Measurements from ENCODE around the gene PDLIM4. TPM values are rescaled to one million over a fixed set of nuclear protein-coding genes. Genes with fewer than 3 reads are reported as not detected.
A peak's percentile ranks its signal among the peaks of the same experiment; 100 is the strongest.

Gene PDLIM4
- total RNA-seq, 2 experiments from 2014 or later, result 0.21 to 0.23 TPM

- no peaks in the 10 kb centered on the region for H3K36me3 Mint-ChIP-seq (ENCODE audit: low read depth)
- POLR2A ChIA-PET, result no interaction called here
- intact Hi-C loops (cut with DNase I, micrococcal nuclease), result no loop called here
- DNase-seq (peak; percentile 1), ATAC-seq (no peak)
- no peak overlapping the region for H3K27ac Mint-ChIP-seq
- H3K9me3 Mint-ChIP-seq (ENCODE audit: low read depth), result no peaks in the 10 kb centered on the region
- H3K27me3 Mint-ChIP-seq, result peaks cover 6% of the 10 kb centered on the region
- CTCF ChIA-PET, result interaction anchor here (7.9 kb wide), 1 partner anchor 16 kb away, joined by 48 read pairs; no protein-coding TSS in a partner anchor
- H3K4me3 Mint-ChIP-seq, result no peak overlapping the region
- no peaks in the 10 kb centered on the region for H3K4me1 Mint-ChIP-seq
Observed at GRCh38 chr5:132254321-132254977, 3.0 kb upstream of the PDLIM4 start.

- POLR2A ChIA-PET, result no interaction called here
- DNase-seq, result peak; percentile 1
- no peaks in the 10 kb centered on the region for H3K36me3 Mint-ChIP-seq (ENCODE audit: low read depth)
- H3K9me3 Mint-ChIP-seq (ENCODE audit: low read depth), result no peaks in the 10 kb centered on the region
- peaks cover 12% of the 10 kb centered on the region for H3K4me1 Mint-ChIP-seq
- no peak overlapping the region for H3K27ac Mint-ChIP-seq
- H3K27me3 Mint-ChIP-seq, result peaks cover 6% of the 10 kb centered on the region
- intact Hi-C loops (cut with DNase I, micrococcal nuclease), result no loop called here
- no peak overlapping the region for H3K4me3 Mint-ChIP-seq
- no peak for ATAC-seq
- CTCF ChIA-PET, result interaction anchor here (0.6 to 7.9 kb wide), 2 partner anchors 18 to 348 kb away, joined by 3 to 48 read pairs; no protein-coding TSS in a partner anchor
Observed at GRCh38 chr5:132256086-132256782, 1.3 kb upstream of the PDLIM4 start.

DNA sequence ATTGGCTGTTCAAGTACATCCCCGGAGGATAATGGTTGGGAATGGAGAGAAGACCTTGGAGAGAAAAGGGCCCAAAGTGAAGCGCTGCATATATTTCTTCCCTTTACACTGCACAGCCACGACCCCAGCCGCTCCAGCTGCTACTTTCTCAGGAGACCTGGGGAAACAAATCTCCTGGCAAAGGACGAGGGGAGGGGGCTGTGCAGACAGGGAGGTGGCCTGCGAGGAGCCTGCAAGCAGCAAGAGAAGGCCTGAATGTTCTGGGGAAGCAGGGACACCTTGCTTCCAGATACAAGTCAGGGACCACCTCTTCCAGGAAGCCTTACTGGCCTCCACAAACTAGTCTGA lies 739 bp upstream of the PDLIM4 start:
- H3K4me1 Mint-ChIP-seq, result peaks cover 12% of the 10 kb centered on the region
- H3K36me3 Mint-ChIP-seq (ENCODE audit: low read depth), result no peaks in the 10 kb centered on the region
- intact Hi-C loops (cut with DNase I, micrococcal nuclease), result no loop called here
- POLR2A ChIA-PET, result no interaction called here
- no peak overlapping the region for H3K27ac Mint-ChIP-seq
- H3K27me3 Mint-ChIP-seq, result peaks cover 6% of the 10 kb centered on the region
- no peak overlapping the region for H3K4me3 Mint-ChIP-seq
- no peaks in the 10 kb centered on the region for H3K9me3 Mint-ChIP-seq (ENCODE audit: low read depth)
- DNase-seq, result peak; percentile 3
- CTCF ChIA-PET, result interaction anchor here (7.9 kb wide), 1 partner anchor 18 kb away, joined by 48 read pairs; no protein-coding TSS in a partner anchor
- no peak for ATAC-seq

- ChIA-PET CTCF (no interaction called here), POLR2A (no interaction called here)
- DNase-seq (peak; percentile 4), ATAC-seq (no peak)
- intact Hi-C loops (cut with DNase I, micrococcal nuclease), result no loop called here
- H3K4me1 Mint-ChIP-seq, result peaks cover 15% of the 10 kb centered on the region
- H3K36me3 Mint-ChIP-seq (ENCODE audit: low read depth), result no peaks in the 10 kb centered on the region
- no peak overlapping the region for H3K27ac Mint-ChIP-seq
- no peaks in the 10 kb centered on the region for H3K9me3 Mint-ChIP-seq (ENCODE audit: low read depth)
- peaks cover 6% of the 10 kb centered on the region for H3K27me3 Mint-ChIP-seq
- no peak overlapping the region for H3K4me3 Mint-ChIP-seq
Observed at GRCh38 chr5:132258102-132259068, 889 bp downstream of the PDLIM4 start.

GRCh38 chr5:132259069-132259851 lies 1.8 kb downstream of the PDLIM4 start:
- ChIA-PET POLR2A (no interaction called here), CTCF (interaction anchor here (0.6 to 1.2 kb wide), 2 partner anchors 16 to 66 kb away, joined by 5 to 6 read pairs; no protein-coding TSS in a partner anchor)
- peaks cover 22% of the 10 kb centered on the region for H3K4me1 Mint-ChIP-seq
- no peaks in the 10 kb centered on the region for H3K9me3 Mint-ChIP-seq (ENCODE audit: low read depth)
- no peak overlapping the region for H3K4me3 Mint-ChIP-seq
- ATAC-seq (no peak), DNase-seq (peak; percentile 3)
- no peaks in the 10 kb centered on the region for H3K36me3 Mint-ChIP-seq (ENCODE audit: low read depth)
- intact Hi-C loops (cut with DNase I, micrococcal nuclease), result no loop called here
- no peak overlapping the region for H3K27ac Mint-ChIP-seq
- peaks cover 6% of the 10 kb centered on the region for H3K27me3 Mint-ChIP-seq

DNA sequence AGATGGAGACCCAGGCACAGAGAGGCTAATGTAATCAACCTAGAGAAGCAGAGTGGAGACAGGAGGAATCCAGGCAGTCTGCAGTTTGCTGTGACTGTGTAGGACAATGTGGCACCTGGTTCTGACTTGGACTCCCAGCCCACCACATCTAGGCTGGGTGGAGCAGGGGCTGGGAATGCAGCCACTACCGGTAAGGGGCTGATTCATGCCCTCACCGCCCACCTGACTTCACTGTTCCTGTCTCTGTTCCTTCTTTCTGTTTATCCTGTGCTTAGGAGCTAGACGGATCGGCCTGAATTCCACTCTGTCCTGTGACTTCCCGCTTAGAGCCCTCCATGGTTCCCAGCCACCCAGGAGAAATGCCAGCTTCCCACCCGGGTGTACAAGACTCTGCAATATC lies 2.6 kb downstream of the PDLIM4 start:
- ChIA-PET CTCF (interaction anchor here (0.5 to 1.2 kb wide), 2 partner anchors 15 to 339 kb away, joined by 3 to 5 read pairs; no protein-coding TSS in a partner anchor), POLR2A (no interaction called here)

DNA sequence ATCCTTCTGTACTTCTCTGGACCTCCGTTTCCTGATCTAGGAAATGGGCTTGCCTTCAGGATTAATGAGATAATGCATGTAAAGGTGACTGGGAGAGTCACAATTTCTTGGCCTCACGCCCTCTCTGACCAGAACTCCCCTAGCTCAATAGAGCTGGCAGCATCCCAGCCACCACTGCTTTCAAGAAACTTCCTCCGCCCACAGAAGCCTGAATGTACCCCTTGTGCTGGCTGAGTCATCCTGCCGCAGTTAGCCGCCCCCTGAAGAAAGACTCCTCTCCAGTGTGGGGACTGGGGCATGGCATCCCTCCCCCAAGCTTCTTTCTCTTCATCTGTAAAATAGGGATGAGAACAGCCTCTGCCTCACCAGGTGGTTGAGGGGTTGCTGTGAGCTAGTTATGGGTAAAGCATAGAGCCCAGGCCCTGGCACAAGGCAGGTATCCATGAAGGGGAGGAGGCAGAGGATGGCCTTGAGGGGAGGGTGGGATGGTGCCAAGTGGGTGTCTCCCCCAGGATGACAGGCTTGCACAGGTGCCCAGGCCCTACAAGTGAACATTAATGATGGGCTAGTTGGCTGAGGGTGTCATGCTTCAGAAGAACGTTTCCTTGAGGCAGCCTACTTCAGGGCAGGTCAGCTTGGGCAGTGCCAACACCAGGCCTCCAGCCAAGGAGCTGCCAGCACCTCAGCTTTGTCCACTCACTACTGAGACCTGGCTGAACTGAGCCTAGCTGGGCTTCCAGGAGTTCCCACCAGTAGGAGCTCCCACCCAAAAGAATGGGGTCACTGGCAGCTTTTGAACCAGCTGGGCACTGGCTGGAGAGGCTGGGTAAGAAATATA lies 3.4 kb downstream of the PDLIM4 start:
- Mint-ChIP-seq H3K27ac (no peak overlapping the region), H3K4me3 (no peak overlapping the region), H3K27me3 (peaks cover 6% of the 10 kb centered on the region), H3K36me3 (ENCODE audit: low read depth) (no peaks in the 10 kb centered on the region), H3K4me1 (peaks cover 27% of the 10 kb centered on the region), H3K9me3 (ENCODE audit: low read depth) (no peaks in the 10 kb centered on the region)
- DNase-seq, result peak; percentile 65
- intact Hi-C loops (cut with DNase I, micrococcal nuclease), result no loop called here
- POLR2A ChIA-PET, result interaction anchor here (0.6 to 0.9 kb wide), 2 partner anchors 10 to 62 kb away, joined by 3 read pairs; no protein-coding TSS in a partner anchor
- ATAC-seq, result peak; percentile 63
- CTCF ChIA-PET, result interaction anchor here (1.1 to 1.6 kb wide), 4 partner anchors 14 to 240 kb away, joined by 4 to 5 read pairs (median 4); no protein-coding TSS in a partner anchor

More for the DNA sequence above, 2.6 kb downstream of the PDLIM4 start:
- H3K27me3 Mint-ChIP-seq, result peaks cover 6% of the 10 kb centered on the region
- H3K27ac Mint-ChIP-seq, result no peak overlapping the region
- no peak overlapping the region for H3K4me3 Mint-ChIP-seq
- no peaks in the 10 kb centered on the region for H3K9me3 Mint-ChIP-seq (ENCODE audit: low read depth)
- no peaks in the 10 kb centered on the region for H3K36me3 Mint-ChIP-seq (ENCODE audit: low read depth)
- ATAC-seq (peak; percentile 34), DNase-seq (peak; percentile 33)
- intact Hi-C loops (cut with DNase I, micrococcal nuclease), result no loop called here
- peaks cover 27% of the 10 kb centered on the region for H3K4me1 Mint-ChIP-seq

DNA sequence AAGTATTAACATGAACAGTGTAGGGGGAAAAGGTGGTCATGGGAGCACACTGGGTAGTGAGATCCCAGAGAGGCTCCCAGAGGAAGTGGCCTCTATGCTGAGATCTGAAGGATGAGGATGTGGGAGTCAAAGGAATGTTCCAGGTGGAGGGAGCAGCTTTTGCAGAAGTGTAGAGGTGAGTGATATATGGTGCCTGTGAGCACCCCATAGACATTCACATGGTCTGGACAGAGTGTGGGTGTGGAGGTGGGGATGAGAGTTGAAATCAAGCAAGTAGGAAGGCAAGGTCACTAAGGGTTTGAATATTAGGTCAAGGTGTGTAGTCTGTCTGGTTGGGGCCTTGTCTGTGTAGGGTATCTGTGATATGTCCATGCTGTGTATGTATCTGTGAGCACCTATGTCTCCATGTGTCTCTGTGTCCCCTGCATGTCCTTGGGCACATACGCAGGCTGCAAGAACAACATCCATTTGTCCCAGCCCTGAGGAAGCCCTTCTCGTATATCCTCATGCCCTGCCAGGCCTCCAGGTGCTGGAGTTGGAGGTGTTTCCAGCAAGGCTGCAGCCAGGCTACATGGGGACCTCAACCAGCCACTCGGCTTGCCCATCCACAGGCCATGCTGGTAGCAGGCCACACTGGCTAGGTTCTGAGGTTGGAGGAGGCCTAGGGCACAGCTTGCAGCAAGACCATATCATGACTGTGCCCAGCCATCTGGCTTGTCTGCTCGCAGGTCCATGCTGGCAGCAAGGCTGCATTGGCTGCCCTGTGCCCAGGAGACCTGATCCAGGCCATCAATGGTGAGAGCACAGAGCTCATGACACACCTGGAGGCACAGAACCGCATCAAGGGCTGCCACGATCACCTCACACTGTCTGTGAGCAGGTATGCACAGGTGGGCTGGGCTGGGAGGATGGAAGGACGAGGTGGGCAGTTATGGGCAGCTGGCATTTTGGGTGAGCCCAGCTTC lies 4.7 kb downstream of the PDLIM4 start:
- ATAC-seq, result no peak
- POLR2A ChIA-PET, result interaction anchor here (0.8 to 1.0 kb wide), 2 partner anchors 32 to 107 kb away, joined by 3 read pairs; partner anchors contain the start of genes SLC22A4 and SLC22A5
- H3K4me3 Mint-ChIP-seq, result no peak overlapping the region
- no peaks in the 10 kb centered on the region for H3K27me3 Mint-ChIP-seq
- H3K9me3 Mint-ChIP-seq (ENCODE audit: low read depth), result no peaks in the 10 kb centered on the region
- peaks cover 27% of the 10 kb centered on the region for H3K4me1 Mint-ChIP-seq
- no peak overlapping the region for H3K27ac Mint-ChIP-seq
- intact Hi-C loops (cut with DNase I, micrococcal nuclease), result no loop called here
- no peaks in the 10 kb centered on the region for H3K36me3 Mint-ChIP-seq (ENCODE audit: low read depth)
- DNase-seq, result no peak
- CTCF ChIA-PET, result interaction anchor here (1.1 to 1.8 kb wide), 4 partner anchors 10 to 239 kb away, joined by 4 to 7 read pairs (median 4); no protein-coding TSS in a partner anchor

DNA sequence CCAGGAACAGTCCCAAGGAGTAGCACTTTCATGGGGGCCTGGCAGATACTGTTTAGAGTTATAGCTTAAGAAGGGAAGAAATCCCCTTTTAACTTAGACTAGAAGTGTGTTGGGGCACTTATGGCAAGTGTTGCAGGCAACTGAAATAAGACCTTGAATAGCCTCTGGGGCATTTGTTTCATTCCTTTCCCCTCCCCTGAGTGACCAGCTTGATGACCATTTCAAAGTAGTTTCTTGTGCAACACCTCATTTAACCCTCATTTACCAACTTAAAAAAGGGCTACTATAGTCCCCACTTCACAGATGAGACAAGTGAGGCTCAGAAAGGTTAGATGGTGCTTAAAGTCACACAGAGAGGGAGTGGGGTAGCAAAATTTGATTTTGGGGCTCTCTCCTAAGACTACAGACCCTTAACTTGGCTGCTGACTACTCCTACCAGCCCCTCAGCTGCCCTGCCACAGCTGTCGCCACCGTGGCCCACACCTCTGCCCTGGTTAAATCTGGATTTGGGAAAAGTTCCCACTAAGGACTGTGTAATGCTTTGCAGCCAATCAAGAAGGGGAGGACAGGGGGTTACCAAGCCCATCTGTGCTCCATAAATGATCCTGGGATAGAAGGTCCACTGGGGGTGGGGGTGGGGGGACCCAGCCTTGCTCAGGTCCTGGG lies 5.5 kb downstream of the PDLIM4 start:
- ATAC-seq, result no peak
- H3K27ac Mint-ChIP-seq, result no peak overlapping the region
- H3K4me3 Mint-ChIP-seq, result no peak overlapping the region
- DNase-seq, result no peak
- intact Hi-C loops (cut with DNase I, micrococcal nuclease), result no loop called here
- no peaks in the 10 kb centered on the region for H3K36me3 Mint-ChIP-seq (ENCODE audit: low read depth)
- POLR2A ChIA-PET, result interaction anchor here (0.8 to 1.0 kb wide), 3 partner anchors 31 to 106 kb away, joined by 3 read pairs; partner anchors contain the start of genes SLC22A4 and SLC22A5
- no peaks in the 10 kb centered on the region for H3K9me3 Mint-ChIP-seq (ENCODE audit: low read depth)
- CTCF ChIA-PET, result interaction anchor here (0.6 to 1.8 kb wide), 2 partner anchors 10 to 1136 kb away, joined by 3 to 7 read pairs; no protein-coding TSS in a partner anchor
- H3K4me1 Mint-ChIP-seq, result peaks cover 27% of the 10 kb centered on the region
- no peaks in the 10 kb centered on the region for H3K27me3 Mint-ChIP-seq
